Astrocyte (in vitro differentiated cells and primary cell): Measurements from ENCODE around the gene FAF1.

Experiments used
- CTCF ChIP-seq: IDR thresholded peaks from 2 replicates; pipeline ENCODE4 v1.5.1; 2011; ENCODE audit warnings: low read depth, mild to moderate bottlenecking, inconsistent platforms, low read length, moderate library complexity; ENCODE audit not compliant: insufficient read depth
- EZH2 ChIP-seq: IDR thresholded peaks from 2 replicates; pipeline ENCODE4 v1.6.1; 2012; ENCODE audit warnings: mild to moderate bottlenecking, low read length, inconsistent platforms; ENCODE audit not compliant: insufficient read depth

- no peak for TF ChIP-seq CTCF
- TF ChIP-seq EZH2 = no peak
Measured at GRCh38 chr1:50930193-50930592, 29.9 kb downstream of the FAF1 start.
